ENCODE data around the gene CSRNP3. TPM values are rescaled to one million over a fixed set of nuclear protein-coding genes. Genes with fewer than 3 reads are reported as not detected.

Gene CSRNP3
- total RNA-seq, 1 experiment from 2014 or later, result 39.5 TPM

- no peak for DNase-seq (ENCODE audit: low spot score)
- Histone ChIP-seq H3K4me3 (ENCODE audit: low read depth, low read length, poor library complexity, severe bottlenecking) (no peak overlapping the region), H3K4me1 (ENCODE audit: insufficient read depth, low read length, poor library complexity, severe bottlenecking) (peaks cover 4% of the 10 kb centered on the region), H3K27ac (ENCODE audit: low read depth, low read length, poor library complexity, severe bottlenecking) (no peak overlapping the region), H3K9me3 (ENCODE audit: low read depth, low read length, poor library complexity, severe bottlenecking) (peaks cover 9% of the 10 kb centered on the region), H3K27me3 (replicated peaks; ENCODE audit: insufficient read depth, low read depth, low read length, poor library complexity) (no peaks in the 10 kb centered on the region), H3K36me3 (ENCODE audit: insufficient read depth, low read length, poor library complexity, severe bottlenecking) (no peaks in the 10 kb centered on the region)
- POLR2A ChIA-PET (ENCODE audit: low non-redundant PET), result no interaction called here
- no TSS peak for BruUV-seq (replicated peaks)
- intact Hi-C loops (cut with micrococcal nuclease; ENCODE audit: unreplicated experiment), result no loop called here
- no peak for TF ChIP-seq EZH2 (IDR thresholded peaks at IDR 0.05; ENCODE audit: borderline replicate concordance, low read depth, low read length, poor library complexity, severe bottlenecking)
- TF ChIP-seq CTCF (conservative IDR thresholded peaks at IDR 0.05; ENCODE audit: low read depth, low read length), result no peak
- CTCF ChIA-PET, result no interaction called here
These were observed 43.9 kb upstream of the CSRNP3 start for GRCh38 chr2:165425556-165425955.

DNA sequence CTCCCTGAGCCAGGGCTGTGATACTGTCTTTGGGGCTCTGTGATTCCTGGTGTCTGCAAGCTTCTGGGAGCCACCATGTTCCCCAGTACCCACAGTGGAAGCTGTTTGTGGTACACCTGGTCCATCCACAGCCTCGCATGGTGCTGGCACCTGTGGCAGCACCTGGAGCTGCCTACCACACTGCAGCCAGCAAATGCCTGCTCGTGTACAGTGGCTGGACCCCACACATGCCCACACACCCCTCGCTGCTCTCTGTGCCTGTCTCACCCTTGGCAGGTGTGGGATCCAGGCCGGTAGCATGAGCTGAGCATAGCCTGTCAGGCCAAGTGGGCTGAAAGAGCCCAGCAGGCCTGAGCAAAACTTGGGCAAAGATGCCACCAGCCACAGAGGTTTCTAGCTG is 41.8 kb upstream of the CSRNP3 start:
- BruUV-seq (replicated peaks), result no TSS peak
- intact Hi-C loops (cut with micrococcal nuclease; ENCODE audit: unreplicated experiment), result no loop called here
- H3K4me3 ChIP-seq (ENCODE audit: low read depth, low read length, poor library complexity, severe bottlenecking), result no peak overlapping the region
- no peaks in the 10 kb centered on the region for H3K27me3 ChIP-seq (replicated peaks; ENCODE audit: insufficient read depth, low read depth, low read length, poor library complexity)
- H3K27ac ChIP-seq (ENCODE audit: low read depth, low read length, poor library complexity, severe bottlenecking), result no peak overlapping the region
- no peaks in the 10 kb centered on the region for H3K36me3 ChIP-seq (ENCODE audit: insufficient read depth, low read length, poor library complexity, severe bottlenecking)
- ChIA-PET CTCF (no interaction called here), POLR2A (ENCODE audit: low non-redundant PET) (no interaction called here)
- DNase-seq (ENCODE audit: low spot score), result no peak
- no peak for TF ChIP-seq EZH2 (IDR thresholded peaks at IDR 0.05; ENCODE audit: borderline replicate concordance, low read depth, low read length, poor library complexity, severe bottlenecking)
- no peak for TF ChIP-seq CTCF (conservative IDR thresholded peaks at IDR 0.05; ENCODE audit: low read depth, low read length)
- H3K4me1 ChIP-seq (ENCODE audit: insufficient read depth, low read length, poor library complexity, severe bottlenecking), result peaks cover 20% of the 10 kb centered on the region
- peaks cover 5% of the 10 kb centered on the region for H3K9me3 ChIP-seq (ENCODE audit: low read depth, low read length, poor library complexity, severe bottlenecking)

DNA sequence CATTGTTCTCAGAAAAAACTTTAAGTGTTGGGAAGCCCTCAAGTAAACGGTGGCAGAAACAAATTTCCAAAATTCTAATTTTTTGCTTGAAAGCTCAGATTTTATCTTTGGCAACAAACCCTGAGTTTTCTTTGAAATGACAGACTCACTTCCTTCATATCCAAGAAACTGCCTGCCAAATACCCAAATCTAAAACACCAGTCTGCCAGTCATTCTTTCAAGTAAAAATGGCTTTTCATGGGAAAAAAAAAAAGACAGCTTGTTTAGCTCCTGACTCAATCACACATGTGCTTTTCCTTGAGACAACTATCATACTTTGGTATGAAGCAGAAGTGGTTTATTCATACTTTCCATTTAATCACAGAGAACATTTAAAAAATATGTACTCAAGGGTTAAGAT is 40.6 kb upstream of the CSRNP3 start:
- BruUV-seq (replicated peaks), result no TSS peak
- H3K9me3 ChIP-seq (ENCODE audit: low read depth, low read length, poor library complexity, severe bottlenecking), result no peaks in the 10 kb centered on the region
- POLR2A ChIA-PET (ENCODE audit: low non-redundant PET), result no interaction called here
- peaks cover 24% of the 10 kb centered on the region for H3K4me1 ChIP-seq (ENCODE audit: insufficient read depth, low read length, poor library complexity, severe bottlenecking)
- H3K27ac ChIP-seq (ENCODE audit: low read depth, low read length, poor library complexity, severe bottlenecking), result no peak overlapping the region
- TF ChIP-seq EZH2 (IDR thresholded peaks at IDR 0.05; ENCODE audit: borderline replicate concordance, low read depth, low read length, poor library complexity, severe bottlenecking) (no peak), CTCF (conservative IDR thresholded peaks at IDR 0.05; ENCODE audit: low read depth, low read length) (no peak)
- H3K4me3 ChIP-seq (ENCODE audit: low read depth, low read length, poor library complexity, severe bottlenecking), result no peak overlapping the region
- CTCF ChIA-PET, result no interaction called here
- no peaks in the 10 kb centered on the region for H3K36me3 ChIP-seq (ENCODE audit: insufficient read depth, low read length, poor library complexity, severe bottlenecking)
- DNase-seq (ENCODE audit: low spot score), result no peak
- intact Hi-C loops (cut with micrococcal nuclease; ENCODE audit: unreplicated experiment), result no loop called here
- no peaks in the 10 kb centered on the region for H3K27me3 ChIP-seq (replicated peaks; ENCODE audit: insufficient read depth, low read depth, low read length, poor library complexity)
